ENCODE results near the gene RALGAPA1. TPM values are rescaled to one million over a fixed set of nuclear protein-coding genes. Genes with fewer than 3 reads are reported as not detected.
A peak's percentile ranks its signal among the peaks of the same experiment; 100 is the strongest.
"Not testable (repeated sequence)": the region's sequence is repeated elsewhere in the genome, so short reads cannot be mapped to it uniquely, and the experiment has no call there.

RALGAPA1 gene
- total RNA-seq, 1 donor = 39.1 TPM

DNA sequence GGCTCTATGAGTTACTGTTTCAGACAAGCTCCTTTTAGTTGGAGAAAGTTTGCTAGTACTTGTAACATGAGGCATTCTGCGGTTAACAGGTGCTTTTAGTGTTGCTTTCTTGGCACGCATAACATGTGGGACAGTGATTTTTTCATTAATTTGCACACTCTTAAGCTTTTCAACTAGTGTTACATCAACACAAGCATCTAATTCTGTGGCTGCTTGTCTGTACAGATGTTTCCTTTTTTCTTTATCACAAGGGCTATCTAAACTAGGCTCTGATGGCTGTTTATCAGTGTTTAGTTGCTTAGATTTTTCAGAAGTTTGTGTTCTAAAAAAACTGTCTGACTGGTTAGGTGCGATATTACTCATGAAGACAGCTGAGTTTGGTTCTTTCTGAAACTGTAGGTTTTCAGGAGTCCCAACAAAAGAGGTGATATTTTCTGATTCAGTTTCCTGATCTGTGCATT lies 120.1 kb downstream of the RALGAPA1 start:
- Histone ChIP-seq H3K4me1 (ENCODE audit: insufficient read depth, low read length) (no peaks in the 10 kb centered on the region), H3K27ac (ENCODE audit: low read depth, low read length) (no peak overlapping the region), H3K79me2 (ENCODE audit: insufficient read depth, low read length) (no peaks in the 10 kb centered on the region)

DNA sequence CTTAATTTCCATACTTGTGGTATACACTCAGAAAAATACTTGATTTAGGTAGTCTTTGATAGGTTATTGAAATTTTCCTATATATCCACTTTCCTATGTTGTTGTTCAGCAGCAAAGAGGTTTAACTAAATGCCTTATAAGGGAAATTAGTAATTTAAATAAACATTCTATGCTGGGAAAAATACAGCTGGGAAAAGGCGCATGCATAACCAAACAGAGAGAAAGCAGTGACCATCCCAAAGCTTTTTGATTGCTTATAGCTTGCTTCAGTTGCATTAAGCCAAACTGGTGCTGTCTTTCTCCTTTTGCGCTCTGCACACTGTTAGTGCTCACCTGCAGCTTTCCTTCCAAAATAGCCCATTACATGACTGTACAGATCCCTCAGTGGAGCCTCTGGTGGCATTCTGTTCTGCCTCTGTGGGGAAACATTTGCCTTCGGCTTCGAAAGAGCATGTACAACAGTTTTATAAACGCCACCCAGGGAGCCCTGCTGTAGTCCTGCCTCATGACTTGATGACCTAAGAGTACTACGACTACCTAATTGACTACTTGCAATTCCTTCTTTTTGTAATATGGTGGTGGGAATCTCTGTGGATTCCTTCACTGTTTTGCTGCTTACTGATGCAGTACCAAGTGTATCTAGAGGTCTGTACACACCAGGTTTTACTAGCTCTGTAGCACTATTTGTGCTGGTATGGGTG lies 120.8 kb downstream of the RALGAPA1 start:
- Histone ChIP-seq H3K9me3 (ENCODE audit: low read depth, low read length) (no peaks in the 10 kb centered on the region), H3K36me3 (ENCODE audit: insufficient read depth, low read length) (no peaks in the 10 kb centered on the region), H3K27ac (ENCODE audit: low read depth, low read length) (no peak overlapping the region), H2AFZ (ENCODE audit: low read length) (no peak overlapping the region), H3K27me3 (ENCODE audit: insufficient read depth, low read length) (no peaks in the 10 kb centered on the region), H3K79me2 (ENCODE audit: insufficient read depth, low read length) (no peaks in the 10 kb centered on the region), H3K4me1 (ENCODE audit: insufficient read depth, low read length) (no peaks in the 10 kb centered on the region), H3K4me3 (ENCODE audit: insufficient read depth, low read length) (no peak overlapping the region), H3K4me2 (ENCODE audit: insufficient read depth, low read length) (no peak overlapping the region), H4K20me1 (ENCODE audit: insufficient read depth, low read length) (no peaks in the 10 kb centered on the region)
- TF ChIP-seq, protein P1, sequence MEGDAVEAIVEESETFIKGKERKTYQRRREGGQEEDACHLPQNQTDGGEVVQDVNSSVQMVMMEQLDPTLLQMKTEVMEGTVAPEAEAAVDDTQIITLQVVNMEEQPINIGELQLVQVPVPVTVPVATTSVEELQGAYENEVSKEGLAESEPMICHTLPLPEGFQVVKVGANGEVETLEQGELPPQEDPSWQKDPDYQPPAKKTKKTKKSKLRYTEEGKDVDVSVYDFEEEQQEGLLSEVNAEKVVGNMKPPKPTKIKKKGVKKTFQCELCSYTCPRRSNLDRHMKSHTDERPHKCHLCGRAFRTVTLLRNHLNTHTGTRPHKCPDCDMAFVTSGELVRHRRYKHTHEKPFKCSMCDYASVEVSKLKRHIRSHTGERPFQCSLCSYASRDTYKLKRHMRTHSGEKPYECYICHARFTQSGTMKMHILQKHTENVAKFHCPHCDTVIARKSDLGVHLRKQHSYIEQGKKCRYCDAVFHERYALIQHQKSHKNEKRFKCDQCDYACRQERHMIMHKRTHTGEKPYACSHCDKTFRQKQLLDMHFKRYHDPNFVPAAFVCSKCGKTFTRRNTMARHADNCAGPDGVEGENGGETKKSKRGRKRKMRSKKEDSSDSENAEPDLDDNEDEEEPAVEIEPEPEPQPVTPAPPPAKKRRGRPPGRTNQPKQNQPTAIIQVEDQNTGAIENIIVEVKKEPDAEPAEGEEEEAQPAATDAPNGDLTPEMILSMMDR (IDR thresholded peaks at IDR 0.05; ENCODE audit: extremely low read depth, low read depth, low read length) = no peak
- DNase-seq (ENCODE audit: insufficient read length, low spot score, missing footprints) = no peak

More for the DNA sequence above, 120.1 kb downstream of the RALGAPA1 start:
- Histone ChIP-seq H2AFZ (ENCODE audit: low read length) (no peak overlapping the region), H3K4me3 (ENCODE audit: insufficient read depth, low read length) (no peak overlapping the region), H3K36me3 (ENCODE audit: insufficient read depth, low read length) (no peaks in the 10 kb centered on the region), H3K4me2 (ENCODE audit: insufficient read depth, low read length) (no peak overlapping the region), H3K9me3 (ENCODE audit: low read depth, low read length) (no peaks in the 10 kb centered on the region), H4K20me1 (ENCODE audit: insufficient read depth, low read length) (no peaks in the 10 kb centered on the region), H3K27me3 (ENCODE audit: insufficient read depth, low read length) (no peaks in the 10 kb centered on the region)
- no peak for DNase-seq (ENCODE audit: insufficient read length, low spot score, missing footprints)
- TF ChIP-seq, protein P1 (IDR thresholded peaks at IDR 0.05; ENCODE audit: extremely low read depth, low read depth, low read length) = no peak

DNA sequence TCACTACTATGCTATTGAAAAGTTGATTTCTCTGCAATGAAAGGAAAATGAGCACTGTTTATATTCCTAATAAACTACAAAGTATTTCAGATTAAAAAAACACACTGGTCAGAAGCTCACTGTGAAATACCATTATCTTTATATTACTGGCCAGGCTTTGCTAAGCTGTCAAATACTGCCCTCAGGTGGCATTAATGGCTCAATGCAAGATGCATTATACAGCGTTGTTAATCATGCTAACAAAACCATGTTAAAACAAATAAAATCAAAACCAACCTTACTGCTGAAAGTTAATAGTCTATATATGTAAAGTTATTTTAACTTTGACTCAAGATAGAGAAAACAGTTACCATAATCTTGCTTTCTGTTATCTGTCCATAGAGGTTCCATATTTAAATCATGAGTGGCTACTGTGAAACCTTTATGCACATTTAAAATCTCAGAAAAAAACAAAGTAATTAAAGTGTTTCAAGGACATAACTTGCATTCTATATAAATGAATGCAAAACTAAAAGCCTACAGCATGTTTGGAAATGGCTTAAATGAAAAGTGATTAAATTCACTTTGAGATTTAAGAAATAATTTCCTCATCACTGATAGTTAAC lies 121.7 kb downstream of the RALGAPA1 start:
- Histone ChIP-seq H2AFZ (ENCODE audit: low read length) (no peak overlapping the region), H3K27ac (ENCODE audit: low read depth, low read length) (no peak overlapping the region), H3K79me2 (ENCODE audit: insufficient read depth, low read length) (no peaks in the 10 kb centered on the region), H4K20me1 (ENCODE audit: insufficient read depth, low read length) (no peaks in the 10 kb centered on the region), H3K4me2 (ENCODE audit: insufficient read depth, low read length) (no peak overlapping the region), H3K4me3 (ENCODE audit: insufficient read depth, low read length) (no peak overlapping the region), H3K4me1 (ENCODE audit: insufficient read depth, low read length) (no peaks in the 10 kb centered on the region), H3K9me3 (ENCODE audit: low read depth, low read length) (no peaks in the 10 kb centered on the region), H3K27me3 (ENCODE audit: insufficient read depth, low read length) (no peaks in the 10 kb centered on the region), H3K36me3 (ENCODE audit: insufficient read depth, low read length) (no peaks in the 10 kb centered on the region)
- TF ChIP-seq, protein P1 (IDR thresholded peaks at IDR 0.05; ENCODE audit: extremely low read depth, low read depth, low read length) = peak; percentile 93
- no peak for DNase-seq (ENCODE audit: insufficient read length, low spot score, missing footprints)

DNA sequence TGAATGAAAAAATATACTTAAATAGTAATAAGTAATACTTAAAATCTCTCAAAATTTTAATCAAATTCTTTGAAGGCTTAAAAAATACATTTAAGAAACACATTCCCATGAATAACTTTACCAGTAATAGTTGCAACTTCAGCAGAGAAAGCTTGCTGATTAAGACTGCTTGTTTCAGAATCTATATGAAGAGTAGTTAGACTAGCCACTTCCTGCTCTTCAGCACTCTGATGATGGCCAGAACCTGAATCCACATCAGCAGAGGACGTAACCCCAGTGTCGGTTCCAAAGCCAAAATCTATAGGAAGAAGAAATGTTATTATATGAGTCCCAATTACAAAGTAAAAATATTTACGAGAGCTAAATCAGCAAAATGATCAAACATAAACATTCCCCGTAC lies 125.4 kb downstream of the RALGAPA1 start:
- H4K20me1 ChIP-seq (ENCODE audit: insufficient read depth, low read length); H3K9me3 ChIP-seq (ENCODE audit: low read depth, low read length); H2AFZ ChIP-seq (ENCODE audit: low read length); H3K4me1 ChIP-seq (ENCODE audit: insufficient read depth, low read length); H3K27me3 ChIP-seq (ENCODE audit: insufficient read depth, low read length); H3K4me3 ChIP-seq (ENCODE audit: insufficient read depth, low read length); H3K79me2 ChIP-seq (ENCODE audit: insufficient read depth, low read length); H3K36me3 ChIP-seq (ENCODE audit: insufficient read depth, low read length); H3K27ac ChIP-seq (ENCODE audit: low read depth, low read length); DNase-seq (ENCODE audit: insufficient read length, low spot score, missing footprints); H3K4me2 ChIP-seq (ENCODE audit: insufficient read depth, low read length): not testable (repeated sequence)

Data from osteoblast (primary cell).